ENCODE measurements around the gene PRPS1. TPM values are rescaled to one million over a fixed set of nuclear protein-coding genes. Genes with fewer than 3 reads are reported as not detected.

The PRPS1 gene
- 19.7 TPM for total RNA-seq

DNA sequence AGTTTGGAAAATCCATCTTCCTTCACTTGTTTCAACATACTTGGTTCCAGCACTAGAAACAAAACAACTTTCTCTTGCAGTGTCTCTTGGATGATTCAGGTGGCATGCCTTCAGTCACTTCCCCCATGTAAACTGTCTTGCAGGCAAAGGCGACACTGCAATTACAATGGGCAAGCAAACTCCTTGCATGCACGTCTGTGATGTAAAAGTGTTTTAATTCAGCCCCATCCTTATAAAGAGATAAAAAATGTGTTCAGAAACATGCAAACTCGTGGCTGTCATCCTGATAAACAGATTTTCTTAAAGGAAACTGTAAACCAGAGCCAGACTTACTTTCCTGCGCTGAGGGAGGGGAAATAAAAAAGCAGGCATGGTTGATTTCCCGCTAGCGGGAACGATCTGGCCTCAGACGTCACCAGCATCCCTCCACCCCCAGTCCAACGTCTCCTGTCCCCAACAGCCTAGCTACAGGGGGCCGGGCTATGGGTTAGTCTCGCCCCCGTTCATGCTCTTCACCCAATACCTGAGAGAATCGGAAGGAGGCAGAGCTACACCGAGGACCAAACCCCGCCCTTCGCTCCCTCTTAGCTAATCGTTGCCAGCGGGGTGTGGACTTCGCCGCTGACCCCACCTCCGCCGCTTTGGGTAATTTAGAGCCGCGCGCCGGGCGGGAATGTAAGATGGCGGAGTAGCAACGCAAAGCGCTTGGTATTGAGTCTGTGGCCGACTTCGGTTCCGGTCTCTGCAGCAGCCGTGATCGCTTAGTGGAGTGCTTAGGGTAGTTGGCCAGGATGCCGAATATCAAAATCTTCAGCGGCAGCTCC, at the start of gene PRPS1:
TSS of gene PRPS1 (plus strand) at position 673 of the 824 bp plus-strand sequence. CDS start at position 792, 119 bp downstream.

Other genes starting within 250 kb of the PRPS1 start
- gene FRMPD3, start 178.9 kb upstream of the PRPS1 start, total RNA-seq = 5.6 TPM
- 35.1 TPM for gene TSC22D3, start 147.3 kb downstream of the PRPS1 start, total RNA-seq
- gene NCBP2L, start 149.2 kb downstream of the PRPS1 start, total RNA-seq = not detected
- gene MID2, start 197.4 kb downstream of the PRPS1 start, total RNA-seq = 12.2 TPM